Vagina (tissue), 2 donors: Measurements from ENCODE around the gene BFAR.

ENCODE experiments used
- POLR2A ChIP-seq, 2 donors: fragments of 450-650 bp; IDR thresholded peaks; one replicate each; pipeline ENCODE4 v1.6.1; 2017; ENCODE audit warnings: antibody characterized with exemption in 2 of 2, mild to moderate bottlenecking in 2 of 2, moderate library complexity in 2 of 2
- TF ChIP-seq, protein P1 (sequence below), 3 experiments: fragments of 450-650 bp in 2 of 3; fragments of 200-600 bp in 1 of 3; sonication (generic) in 1 of 3; IDR thresholded peaks; one replicate each; pipeline ENCODE4 v1.5.1; 2017 to 2019; ENCODE audit warnings: antibody characterized with exemption in 3 of 3, mild to moderate bottlenecking in 2 of 3, moderate library complexity in 2 of 3

GRCh38 chr16:14602443-14602963 lies 30.2 kb upstream of the BFAR start:
- TF ChIP-seq POLR2A (IDR thresholded peaks at IDR 0.05): no peak
- TF ChIP-seq, protein P1, sequence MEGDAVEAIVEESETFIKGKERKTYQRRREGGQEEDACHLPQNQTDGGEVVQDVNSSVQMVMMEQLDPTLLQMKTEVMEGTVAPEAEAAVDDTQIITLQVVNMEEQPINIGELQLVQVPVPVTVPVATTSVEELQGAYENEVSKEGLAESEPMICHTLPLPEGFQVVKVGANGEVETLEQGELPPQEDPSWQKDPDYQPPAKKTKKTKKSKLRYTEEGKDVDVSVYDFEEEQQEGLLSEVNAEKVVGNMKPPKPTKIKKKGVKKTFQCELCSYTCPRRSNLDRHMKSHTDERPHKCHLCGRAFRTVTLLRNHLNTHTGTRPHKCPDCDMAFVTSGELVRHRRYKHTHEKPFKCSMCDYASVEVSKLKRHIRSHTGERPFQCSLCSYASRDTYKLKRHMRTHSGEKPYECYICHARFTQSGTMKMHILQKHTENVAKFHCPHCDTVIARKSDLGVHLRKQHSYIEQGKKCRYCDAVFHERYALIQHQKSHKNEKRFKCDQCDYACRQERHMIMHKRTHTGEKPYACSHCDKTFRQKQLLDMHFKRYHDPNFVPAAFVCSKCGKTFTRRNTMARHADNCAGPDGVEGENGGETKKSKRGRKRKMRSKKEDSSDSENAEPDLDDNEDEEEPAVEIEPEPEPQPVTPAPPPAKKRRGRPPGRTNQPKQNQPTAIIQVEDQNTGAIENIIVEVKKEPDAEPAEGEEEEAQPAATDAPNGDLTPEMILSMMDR (IDR thresholded peaks at IDR 0.05): no peak
